IPS-20b (cell line): ENCODE measurements around the gene C1RL.

Source experiments
- H3K27ac ChIP-seq: one replicate; pipeline ENCODE4 v1.5.1; 2013; ENCODE audit warnings: low read length
- H3K27me3 ChIP-seq: 2 replicates; pipeline ENCODE4 v1.6.1; 2013; ENCODE audit warnings: mild to moderate bottlenecking, low read length, inconsistent platforms; ENCODE audit not compliant: insufficient read depth
- H3K36me3 ChIP-seq: 2 replicates; pipeline ENCODE4 v1.6.1; 2013; ENCODE audit warnings: low read depth, mild to moderate bottlenecking, inconsistent platforms, low read length, moderate library complexity; ENCODE audit not compliant: insufficient read depth
- H3K4me1 ChIP-seq: 2 replicates; pipeline ENCODE4 v1.6.1; 2013; ENCODE audit warnings: mild to moderate bottlenecking, control low read depth, inconsistent platforms, low read length, moderate library complexity; ENCODE audit not compliant: insufficient read depth
- H3K4me3 ChIP-seq: 2 replicates; pipeline ENCODE4 v1.5.1; 2013; ENCODE audit warnings: mild to moderate bottlenecking, low read length, inconsistent platforms
- H3K9ac ChIP-seq: 2 replicates; pipeline ENCODE4 v1.6.1; 2013; ENCODE audit warnings: low read depth, mild to moderate bottlenecking, inconsistent platforms, low read length, moderate library complexity
- H3K9me3 ChIP-seq: 2 replicates; pipeline ENCODE4 v1.6.1; 2013; ENCODE audit warnings: mild to moderate bottlenecking, low read depth, low read length, inconsistent platforms; ENCODE audit not compliant: insufficient read depth

The C1RL gene

GRCh38 chr12:7099290-7099996, 9.6 kb downstream of the C1RL start:
- no peak overlapping the region for H3K9ac ChIP-seq
- H3K27ac ChIP-seq = no peak overlapping the region
- peaks cover 4% of the 10 kb centered on the region; the same call in 1 of the 2 replicates for H3K4me1 ChIP-seq
- H3K27me3 ChIP-seq = no peaks in the 10 kb centered on the region
- no peak overlapping the region for H3K4me3 ChIP-seq
- H3K36me3 ChIP-seq = peaks cover 7% of the 10 kb centered on the region; the same call in 1 of the 2 replicates
- H3K9me3 ChIP-seq = no peaks in the 10 kb centered on the region

DNA sequence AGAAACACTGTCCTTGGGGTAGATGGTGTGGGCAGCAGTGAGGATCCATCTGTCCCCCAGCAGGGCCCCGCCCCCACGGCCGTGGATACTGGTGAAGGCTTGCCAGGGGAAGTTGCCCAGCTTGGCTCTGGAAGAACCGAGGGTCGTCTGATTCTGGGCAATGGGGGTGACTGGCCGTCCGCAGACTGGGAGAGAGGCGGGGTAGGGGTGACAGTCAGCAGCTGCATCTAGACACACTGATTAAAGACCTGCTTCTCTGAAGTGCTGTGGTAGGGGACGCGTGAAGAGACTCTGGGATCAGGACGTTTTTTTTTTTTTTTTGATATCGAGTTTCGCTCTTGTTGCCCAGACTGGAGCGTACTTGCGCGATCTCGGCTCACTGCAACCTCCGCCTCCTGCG, 12.0 kb downstream of the C1RL start:
- Histone ChIP-seq H3K36me3 (peaks cover 7% of the 10 kb centered on the region; the same call in 1 of the 2 replicates), H3K27me3 (0 out of 2 replicates have a peak, but pooled peaks cover 4% of the 10 kb centered on the region), H3K4me1 (peaks cover 4% of the 10 kb centered on the region; the same call in 1 of the 2 replicates), H3K27ac (no peak overlapping the region), H3K9ac (no peak overlapping the region), H3K9me3 (no peaks in the 10 kb centered on the region), H3K4me3 (no peak overlapping the region)

DNA sequence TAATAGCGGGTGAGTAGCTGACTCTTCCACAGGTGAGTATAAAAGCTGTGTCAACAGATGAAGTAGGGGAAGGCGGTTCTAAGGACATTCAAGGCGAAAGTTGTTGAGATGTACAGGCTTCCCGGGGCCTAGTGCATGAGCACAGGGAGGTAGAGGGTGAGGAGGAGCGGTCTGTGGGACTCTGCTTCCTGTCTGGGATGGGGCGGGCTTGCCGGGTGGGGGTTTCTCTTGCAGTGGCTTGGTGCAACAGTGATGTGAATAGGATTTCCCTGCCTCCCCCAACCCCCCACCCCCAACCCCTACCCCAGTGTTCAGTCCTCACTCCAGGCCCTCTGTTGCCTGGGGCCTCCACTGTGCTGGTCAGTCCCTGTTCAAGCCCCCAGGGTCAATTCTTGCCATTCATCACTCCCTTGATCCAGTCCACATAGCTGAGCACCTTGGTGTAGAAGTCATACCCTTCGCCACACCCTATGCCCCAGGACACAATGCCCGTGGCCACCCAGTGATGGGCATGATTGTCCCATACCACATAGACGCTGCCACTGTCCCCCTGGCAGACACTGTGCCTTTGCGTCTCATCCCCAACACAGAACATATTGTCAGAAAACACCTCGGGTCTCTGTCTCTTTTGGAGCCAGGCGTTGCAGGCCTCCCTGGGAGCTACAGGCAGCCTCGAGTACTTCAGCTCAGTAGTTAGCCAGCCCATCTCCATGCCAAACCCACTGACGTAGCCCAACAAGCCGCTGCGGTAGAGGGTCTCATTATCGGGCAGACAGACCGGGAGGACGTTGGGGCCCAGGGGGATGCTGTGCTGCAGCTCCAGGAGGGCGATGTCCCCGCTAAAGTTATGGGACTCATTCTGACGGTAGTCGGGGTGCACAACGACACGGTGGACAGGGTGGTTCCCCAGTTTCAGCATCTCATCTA, 12.7 kb downstream of the C1RL start:
- Histone ChIP-seq H3K9me3 (no peaks in the 10 kb centered on the region), H3K9ac (no peak overlapping the region; the same call in 1 of the 2 replicates), H3K4me1 (peaks cover 4% of the 10 kb centered on the region; the same call in 1 of the 2 replicates), H3K36me3 (peaks cover 7% of the 10 kb centered on the region; the same call in 1 of the 2 replicates), H3K4me3 (no peak overlapping the region), H3K27me3 (0 out of 2 replicates have a peak, but pooled peaks cover 4% of the 10 kb centered on the region), H3K27ac (no peak overlapping the region)

DNA sequence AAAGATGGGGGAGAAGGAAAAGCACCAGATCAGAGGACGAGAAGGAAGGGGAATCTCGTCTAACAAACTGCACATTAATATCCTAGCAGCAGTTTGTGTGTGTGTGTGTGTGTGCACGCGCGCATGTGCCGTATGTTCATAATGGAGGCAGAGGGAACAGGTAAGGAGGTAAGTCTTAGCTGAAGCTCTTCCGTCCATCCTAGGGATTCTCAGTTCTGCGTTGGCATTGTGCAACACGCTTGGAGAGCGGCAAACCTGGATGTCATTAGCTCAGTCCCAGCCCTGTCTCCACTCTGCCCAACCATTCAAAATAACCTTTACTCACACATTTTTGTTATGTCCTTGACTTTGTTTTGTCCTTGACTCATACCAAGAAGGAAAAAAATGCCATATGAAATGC, 15.1 kb downstream of the C1RL start:
- Histone ChIP-seq H3K27ac (no peak overlapping the region), H3K36me3 (no peaks in the 10 kb centered on the region), H3K9me3 (no peaks in the 10 kb centered on the region), H3K27me3 (0 out of 2 replicates have a peak, but pooled peaks cover 4% of the 10 kb centered on the region), H3K9ac (no peak overlapping the region), H3K4me1 (peaks cover 17% of the 10 kb centered on the region; the same call in 1 of the 2 replicates), H3K4me3 (no peak overlapping the region)

- Histone ChIP-seq H3K9ac (no peak overlapping the region), H3K9me3 (no peaks in the 10 kb centered on the region), H3K4me3 (no peak overlapping the region), H3K27me3 (0 out of 2 replicates have a peak, but pooled peaks cover 4% of the 10 kb centered on the region), H3K4me1 (peaks cover 17% of the 10 kb centered on the region; the same call in 1 of the 2 replicates), H3K36me3 (no peaks in the 10 kb centered on the region), H3K27ac (no peak overlapping the region)
Observed at GRCh38 chr12:7093486-7093885, 15.5 kb downstream of the C1RL start.

- H3K4me3 ChIP-seq = no peak overlapping the region
- no peak overlapping the region for H3K9ac ChIP-seq
- H3K36me3 ChIP-seq = no peaks in the 10 kb centered on the region
- H3K4me1 ChIP-seq = peaks cover 17% of the 10 kb centered on the region; the same call in 1 of the 2 replicates
- H3K9me3 ChIP-seq = no peaks in the 10 kb centered on the region
- H3K27ac ChIP-seq = no peak overlapping the region
- H3K27me3 ChIP-seq = 0 out of 2 replicates have a peak, but pooled peaks cover 4% of the 10 kb centered on the region
Observed at GRCh38 chr12:7092986-7093460, 16.0 kb downstream of the C1RL start.

DNA sequence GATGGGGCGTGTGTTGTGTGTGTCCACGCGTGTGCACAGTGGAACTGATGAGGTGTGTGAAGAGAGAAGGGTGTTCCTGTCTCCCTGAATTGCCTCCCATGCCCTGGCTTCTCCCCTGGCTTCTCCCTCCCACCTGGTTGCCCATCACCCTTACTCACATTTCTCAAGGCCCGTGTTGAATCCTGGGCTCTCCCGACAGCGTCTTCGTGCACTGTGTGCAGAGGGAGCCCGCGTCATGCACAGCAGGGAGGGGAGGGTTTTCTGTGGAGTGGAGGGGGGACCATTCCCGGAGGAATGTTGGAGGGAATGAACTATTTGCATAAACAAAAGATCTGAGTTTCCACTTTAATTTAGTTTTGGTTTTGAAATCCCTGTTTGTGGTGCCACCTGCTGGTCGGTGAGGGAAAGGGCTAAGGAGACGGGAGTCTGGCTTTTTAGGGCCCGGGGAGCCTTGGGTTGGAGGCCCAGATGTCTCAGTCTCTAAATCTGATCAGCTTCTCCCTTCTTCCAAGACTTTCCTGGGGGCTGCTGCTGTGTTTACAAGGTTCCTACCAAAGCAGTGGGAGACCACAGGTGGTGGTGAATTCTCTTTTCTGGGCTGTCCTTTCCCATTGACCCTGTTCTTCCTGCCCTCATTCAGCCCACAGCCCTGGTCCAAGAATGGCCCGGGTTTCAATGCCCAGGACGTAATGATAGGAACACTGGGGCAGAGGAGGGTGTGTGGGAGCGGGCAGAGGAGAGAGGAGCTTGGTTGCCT, 16.6 kb downstream of the C1RL start, which contains the start of gene C1R:
TSS of gene C1R (minus strand) at position 217 of the 757 bp plus-strand sequence. CDS start at position 160, 57 bp downstream.
- no peaks in the 10 kb centered on the region for H3K9me3 ChIP-seq
- H3K9ac ChIP-seq = no peak within 1 kb of the TSS
- peaks cover 17% of the 10 kb centered on the region; the same call in 1 of the 2 replicates for H3K4me1 ChIP-seq
- H3K27me3 ChIP-seq = 0 out of 2 replicates have a peak, but pooled peaks cover 4% of the 10 kb centered on the region
- no peaks in the 10 kb centered on the region for H3K36me3 ChIP-seq
- H3K27ac ChIP-seq = no peak within 1 kb of the TSS
- peak within 1 kb of the TSS; percentile 49 for H3K4me3 ChIP-seq

DNA sequence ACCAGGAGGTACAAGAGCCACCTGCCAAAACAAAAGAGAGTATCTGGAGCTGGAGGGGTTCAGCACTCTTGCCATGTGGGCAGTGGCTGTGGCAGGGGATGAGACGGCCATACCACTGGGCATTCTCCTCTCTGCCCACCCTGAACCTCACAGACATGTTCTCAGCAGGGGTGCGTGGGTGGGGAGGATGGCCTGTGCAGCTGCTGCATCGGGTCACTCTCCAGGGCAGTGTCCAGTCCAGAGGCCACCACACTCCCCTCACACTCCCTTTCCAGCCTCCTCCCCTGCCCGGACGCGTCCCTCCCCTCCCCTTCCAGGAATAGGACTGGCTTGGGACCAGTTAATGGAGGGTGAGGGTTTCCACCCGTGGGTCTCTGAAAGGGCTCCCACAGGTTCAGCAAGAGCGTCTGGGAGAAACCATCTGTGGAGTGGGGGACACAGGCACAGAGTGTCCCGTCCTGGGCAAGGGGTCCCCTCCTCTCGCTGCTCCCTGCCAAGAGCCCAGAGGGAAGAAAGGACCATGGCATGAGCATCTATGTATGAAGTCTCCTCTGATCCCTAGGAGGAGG, 17.3 kb downstream of the C1RL start:
- Histone ChIP-seq H3K27ac (no peak overlapping the region), H3K27me3 (0 out of 2 replicates have a peak, but pooled peaks cover 4% of the 10 kb centered on the region), H3K4me3 (peak overlapping the region; percentile 49; the same call in 1 of the 2 replicates), H3K9me3 (no peaks in the 10 kb centered on the region), H3K4me1 (peaks cover 17% of the 10 kb centered on the region; the same call in 1 of the 2 replicates), H3K9ac (no peak overlapping the region), H3K36me3 (no peaks in the 10 kb centered on the region)

DNA sequence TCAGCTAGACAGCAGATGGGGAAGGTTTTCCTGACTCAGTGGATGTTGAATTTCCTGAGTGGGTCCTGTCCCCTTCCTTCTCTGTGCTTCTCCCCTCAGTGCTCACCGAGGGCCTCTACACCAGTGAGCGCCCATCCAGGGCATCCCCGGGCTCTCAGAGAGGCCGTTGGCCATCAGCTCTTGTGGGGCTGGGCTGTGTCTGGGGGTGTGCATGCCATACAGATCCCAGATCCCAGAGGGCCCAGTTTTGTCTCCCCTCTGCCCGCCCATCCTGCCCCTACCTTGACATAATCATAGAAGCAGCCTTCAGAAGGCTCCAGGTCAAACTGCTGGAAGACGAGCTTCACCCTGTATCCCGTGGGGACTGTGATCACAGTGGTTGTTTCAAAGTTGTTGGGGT, 17.8 kb downstream of the C1RL start:
- Histone ChIP-seq H3K9me3 (no peaks in the 10 kb centered on the region), H3K4me3 (peak overlapping the region; percentile 44), H3K27me3 (0 out of 2 replicates have a peak, but pooled peaks cover 4% of the 10 kb centered on the region), H3K9ac (no peak overlapping the region), H3K4me1 (peaks cover 17% of the 10 kb centered on the region; the same call in 1 of the 2 replicates), H3K36me3 (no peaks in the 10 kb centered on the region), H3K27ac (no peak overlapping the region)

DNA sequence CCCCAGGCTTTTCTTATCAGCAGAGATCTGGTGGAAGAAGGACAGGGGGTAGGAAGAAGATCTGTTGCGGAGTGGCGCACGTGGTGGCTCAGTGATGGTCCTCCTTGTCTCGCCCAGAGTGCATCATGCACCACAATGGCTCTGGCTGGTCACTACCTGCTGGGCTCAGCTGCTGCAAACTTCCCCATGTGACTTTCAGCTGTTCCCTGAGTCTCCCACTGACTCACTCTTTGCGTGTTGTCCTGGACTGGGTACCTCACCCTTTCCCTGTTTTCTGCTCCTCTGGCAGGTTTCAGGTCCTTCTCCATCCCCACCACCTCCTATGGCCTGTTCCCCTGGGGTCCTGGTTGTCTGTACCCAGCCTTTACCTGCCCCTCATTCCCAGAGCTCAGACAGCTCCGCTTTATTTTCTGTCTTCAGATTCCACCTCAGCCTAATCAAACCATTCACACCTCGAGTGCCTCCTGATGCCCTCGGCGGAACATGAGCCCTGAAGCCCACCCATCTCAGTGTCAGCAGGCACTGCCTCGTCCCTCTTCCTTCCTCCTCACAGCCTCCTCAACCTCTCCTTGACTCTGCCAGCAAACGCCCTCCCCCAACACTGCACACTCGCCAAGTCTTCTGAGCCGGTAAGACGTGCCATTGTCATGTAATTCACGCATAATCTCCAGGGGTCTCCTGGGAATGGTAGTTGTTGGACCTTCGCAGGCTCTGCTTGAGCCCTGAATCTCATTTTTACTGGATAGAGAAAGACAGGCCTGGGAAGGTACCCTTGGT, 18.6 kb downstream of the C1RL start:
- no peaks in the 10 kb centered on the region for H3K9me3 ChIP-seq
- H3K36me3 ChIP-seq = no peaks in the 10 kb centered on the region
- H3K4me1 ChIP-seq = peaks cover 13% of the 10 kb centered on the region; the same call in 1 of the 2 replicates
- no peak overlapping the region for H3K27ac ChIP-seq
- peak overlapping the region; percentile 44 for H3K4me3 ChIP-seq
- 0 out of 2 replicates have a peak, but pooled peaks cover 4% of the 10 kb centered on the region for H3K27me3 ChIP-seq
- H3K9ac ChIP-seq = 0 out of 2 replicates have a peak overlapping the region, but pooled peaks have one; percentile 18
